Hematopoietic multipotent progenitor cell treated with erythropoietin and hydrocortisone succinate and interleukin-3 and kit ligand, for 8 days (in vitro differentiated cells): ENCODE data around the gene WDR47.
"Not testable (repeated sequence)": the region's sequence is repeated elsewhere in the genome, so short reads cannot be mapped to it uniquely, and the experiment has no call there.

ENCODE experiments used
- DNase-seq: peaks from one replicate; pipeline ENCODE4 v3.0.0-alpha.2; 2015

WDR47 gene

DNA sequence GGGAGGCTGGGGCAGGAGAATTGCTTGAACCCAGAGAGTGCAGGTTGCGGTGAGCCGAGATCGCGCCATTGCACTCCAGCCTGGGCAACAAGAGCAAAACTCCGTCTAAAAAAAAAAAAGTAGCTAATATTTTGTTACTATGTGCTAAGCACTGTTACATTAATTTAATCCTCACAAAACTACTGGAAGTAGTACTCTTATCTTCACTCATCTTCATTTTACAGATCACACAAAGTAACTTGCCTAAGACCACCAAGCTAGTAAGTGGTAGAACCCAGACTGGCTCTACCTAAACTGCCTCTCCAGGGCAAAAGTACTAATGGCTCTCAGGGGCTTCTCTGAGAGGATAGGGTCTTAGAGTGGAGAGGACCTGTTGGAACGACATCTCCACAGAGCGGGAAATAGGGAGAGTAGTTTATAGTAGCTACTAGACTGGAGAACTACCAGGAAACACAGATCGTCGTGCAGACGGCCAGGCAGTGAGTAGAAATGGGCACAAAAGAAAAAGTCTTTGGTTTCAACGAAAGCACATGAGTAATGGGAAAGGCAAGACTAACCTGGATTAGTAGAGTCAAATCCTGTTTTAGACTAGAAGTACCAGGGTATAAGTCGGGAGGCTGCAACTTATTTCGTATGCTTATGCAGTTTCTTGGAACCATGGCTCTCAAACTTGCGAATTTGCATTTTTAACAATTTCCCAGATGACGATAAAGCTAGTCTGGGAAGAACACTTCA is 80.0 kb downstream of the WDR47 start:
- no peak for DNase-seq

DNA sequence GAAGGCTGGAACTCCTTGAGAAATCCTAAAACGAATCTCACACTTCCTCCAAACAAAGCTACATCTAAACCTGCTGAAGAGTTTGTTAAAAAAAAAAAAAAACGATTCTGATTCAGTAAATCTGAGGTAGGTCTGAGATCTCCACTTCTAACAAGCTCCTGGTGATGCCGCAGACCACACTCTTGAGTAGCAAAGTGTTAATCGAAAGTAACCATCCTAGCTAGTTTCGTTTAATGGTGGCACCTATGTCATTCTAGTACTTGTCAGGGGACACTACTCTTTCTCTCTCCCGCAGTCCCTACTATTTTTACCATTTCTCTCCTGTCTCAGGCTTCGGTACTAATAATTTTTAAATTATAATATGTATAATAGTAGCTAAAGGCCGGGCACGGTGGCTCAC is 80.7 kb downstream of the WDR47 start:
- no peak for DNase-seq

DNA sequence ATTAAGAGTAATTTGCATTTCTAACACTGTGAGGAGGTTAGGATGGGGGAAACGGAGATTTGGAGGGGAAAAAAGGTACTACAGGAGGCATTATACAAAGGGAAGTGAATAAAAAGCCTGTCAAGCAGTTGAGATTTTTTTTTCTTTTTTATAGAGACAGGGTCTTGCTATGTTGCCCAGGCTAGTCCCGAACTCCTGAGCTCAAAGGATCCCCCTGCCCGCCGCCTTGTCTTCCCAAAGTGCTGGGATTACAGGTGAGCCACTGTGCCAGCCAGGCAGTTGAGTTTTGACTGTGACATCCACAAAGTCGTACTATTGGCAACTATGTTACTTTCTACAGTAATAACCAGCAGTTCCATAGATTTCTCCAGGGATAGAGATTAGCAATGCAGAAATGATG is 81.2 kb downstream of the WDR47 start:
- DNase-seq = no peak

DNA sequence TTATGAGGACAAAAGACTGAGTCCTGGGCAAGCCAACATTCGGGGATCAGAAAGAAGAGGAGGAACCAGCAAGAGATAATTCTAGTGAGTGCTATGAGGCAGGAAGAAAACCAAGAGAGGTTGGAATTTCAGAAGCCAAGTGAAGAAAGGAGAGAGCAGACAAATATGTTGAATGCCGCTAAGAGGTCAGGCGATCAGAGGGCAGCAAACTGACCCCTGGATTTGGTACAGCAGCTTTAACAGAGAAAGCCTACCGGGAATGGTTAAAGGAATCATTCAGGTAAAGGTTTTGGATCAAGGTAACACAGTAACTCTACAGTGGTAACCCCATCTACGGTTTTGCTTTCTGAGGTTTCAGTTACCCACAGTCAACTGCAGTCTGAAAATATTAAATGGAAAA is 84.0 kb downstream of the WDR47 start:
- DNase-seq = no peak

DNA sequence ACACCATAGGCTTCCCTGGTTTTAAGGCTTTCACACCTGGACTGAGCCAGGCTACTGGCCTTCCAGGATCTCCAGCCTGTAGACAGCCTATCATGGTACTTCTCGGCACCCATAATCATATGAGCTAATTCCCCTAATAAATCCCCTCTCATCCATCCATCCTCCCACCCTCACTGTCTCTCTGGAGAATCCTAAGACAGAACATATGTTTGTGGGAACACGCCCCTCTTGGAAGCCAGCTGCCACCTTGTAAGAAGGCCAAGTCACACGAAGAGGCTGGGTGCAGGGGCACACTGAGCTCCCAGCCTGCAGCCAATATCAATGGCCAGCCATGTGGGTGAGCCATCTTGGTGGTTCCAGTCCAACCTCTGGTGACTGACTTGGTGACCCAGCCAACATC is 86.0 kb downstream of the WDR47 start:
- no peak for DNase-seq

DNA sequence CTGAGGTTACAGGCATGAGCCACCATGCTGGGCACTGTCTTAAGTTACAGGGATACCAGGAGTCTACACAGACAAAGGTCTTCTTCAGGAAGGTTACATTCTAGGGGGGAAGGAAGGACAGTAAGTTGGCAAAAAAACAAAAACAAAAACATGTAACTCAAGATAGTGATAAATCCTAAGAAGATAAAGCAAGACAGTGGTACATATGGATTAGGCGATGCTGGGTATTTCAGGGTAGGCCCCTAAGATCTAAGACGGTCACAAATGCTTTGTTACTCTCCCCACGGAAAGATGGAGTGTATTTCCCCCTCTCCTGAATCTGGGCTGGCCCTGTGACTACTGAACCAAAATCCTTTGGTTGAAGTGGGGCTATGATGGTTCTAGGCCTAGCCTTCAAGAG is 86.8 kb downstream of the WDR47 start:
- no peak for DNase-seq

DNA sequence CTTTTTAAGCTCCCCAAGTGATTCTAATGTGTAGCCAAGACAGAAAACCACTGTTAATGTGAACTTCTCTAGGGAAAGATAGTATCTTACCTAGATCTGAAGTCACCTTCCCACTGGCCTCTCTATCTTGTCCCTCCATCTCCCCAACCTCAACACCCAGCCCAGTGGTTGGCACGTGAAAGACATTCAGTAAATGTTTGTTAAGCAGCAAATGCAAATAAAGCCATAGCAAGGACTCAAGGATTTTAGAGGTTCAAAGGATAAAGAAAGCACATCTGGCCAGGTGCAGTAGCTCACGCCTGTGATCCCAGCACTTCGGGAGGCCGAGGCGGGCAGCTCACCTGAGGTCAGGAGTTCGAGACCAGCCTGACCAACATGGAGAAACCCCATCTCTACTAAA is 88.5 kb downstream of the WDR47 start:
- no peak for DNase-seq

DNA sequence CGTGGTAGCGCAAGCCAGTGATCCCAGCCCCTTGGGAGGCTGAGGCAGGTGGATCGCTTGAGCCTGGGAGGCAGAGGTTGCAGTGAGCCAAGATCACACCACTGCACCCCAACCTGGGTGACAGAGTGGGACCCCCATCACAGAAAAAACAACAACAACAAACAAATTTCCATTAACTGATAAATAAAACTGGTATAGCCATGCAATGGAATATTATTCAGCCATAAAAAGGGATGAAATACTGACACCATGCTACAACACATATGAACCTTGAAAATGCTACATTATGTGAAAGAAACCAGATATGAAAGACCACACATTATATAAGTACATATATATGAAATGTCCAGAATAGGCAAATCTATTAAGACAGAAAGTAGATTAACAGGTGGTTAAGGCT is 90.7 kb downstream of the WDR47 start:
- no peak for DNase-seq

DNA sequence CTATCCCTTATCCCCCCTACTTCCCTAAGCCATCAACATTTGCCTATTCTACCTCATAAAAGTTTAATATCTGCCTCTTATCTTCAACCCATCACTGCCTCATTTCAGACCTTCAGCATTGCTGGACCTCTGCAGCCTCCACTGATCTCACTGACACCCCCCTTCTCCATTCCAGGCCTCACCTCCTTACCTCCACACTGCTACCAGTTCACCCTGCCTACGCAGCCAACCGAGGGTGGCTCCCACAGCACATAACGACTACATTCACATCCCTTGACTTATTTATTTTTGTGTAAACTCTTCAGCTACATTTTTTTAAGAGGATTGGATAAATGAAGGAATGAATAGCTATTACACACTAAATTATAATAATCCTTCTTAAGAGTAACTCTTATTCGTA is 92.9 kb downstream of the WDR47 start:
- no peak for DNase-seq

DNA sequence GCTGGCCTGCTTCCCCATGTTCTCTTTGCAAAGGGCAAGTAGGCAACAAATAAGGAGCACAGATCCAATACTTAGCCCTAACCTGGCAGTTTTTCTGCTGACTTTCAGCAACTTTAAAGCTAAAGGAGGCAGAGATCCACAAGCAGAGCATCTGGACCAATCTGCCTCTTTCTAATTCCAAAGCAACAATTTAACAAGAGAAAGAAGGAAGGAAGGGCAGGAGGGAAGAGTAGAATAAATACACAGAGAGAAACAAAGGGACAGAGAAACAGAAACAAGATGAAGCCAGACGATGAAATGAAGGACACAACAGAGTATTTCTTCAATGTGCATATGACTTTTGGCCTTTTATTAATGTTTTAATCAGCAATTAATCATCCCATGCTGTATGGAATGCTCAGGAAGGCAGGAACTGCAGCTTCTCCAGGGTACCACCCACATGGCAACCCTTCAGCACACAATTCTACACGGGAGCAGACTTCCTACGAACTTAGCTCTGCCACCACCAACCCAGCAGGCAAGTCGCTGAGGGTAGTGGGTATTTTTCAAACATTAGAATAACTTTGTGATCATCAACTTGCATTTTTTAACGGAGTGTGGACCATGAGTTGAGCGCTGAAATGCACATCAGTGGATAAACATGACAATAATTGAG is 93.9 kb downstream of the WDR47 start:
- DNase-seq = no peak

DNA sequence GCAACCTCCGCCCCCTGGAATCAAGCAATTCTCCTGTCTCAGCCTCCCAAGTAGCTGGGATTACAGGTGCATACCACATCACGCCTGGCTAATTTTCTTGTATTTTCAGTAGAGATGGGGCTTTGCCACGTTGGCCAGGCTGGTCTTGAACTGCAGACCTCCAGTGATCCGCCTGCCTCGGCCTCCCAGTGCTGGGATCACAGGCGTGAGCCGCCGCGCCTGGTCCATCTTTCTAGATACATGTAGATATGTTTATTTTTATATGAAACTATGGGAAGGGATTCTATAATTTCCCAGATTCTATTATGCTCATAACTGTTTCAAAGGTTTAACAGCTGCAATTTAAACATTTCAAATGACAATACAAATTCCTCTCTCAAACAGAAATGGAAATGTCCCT is 105.7 kb downstream of the WDR47 start:
- DNase-seq = no peak

DNA sequence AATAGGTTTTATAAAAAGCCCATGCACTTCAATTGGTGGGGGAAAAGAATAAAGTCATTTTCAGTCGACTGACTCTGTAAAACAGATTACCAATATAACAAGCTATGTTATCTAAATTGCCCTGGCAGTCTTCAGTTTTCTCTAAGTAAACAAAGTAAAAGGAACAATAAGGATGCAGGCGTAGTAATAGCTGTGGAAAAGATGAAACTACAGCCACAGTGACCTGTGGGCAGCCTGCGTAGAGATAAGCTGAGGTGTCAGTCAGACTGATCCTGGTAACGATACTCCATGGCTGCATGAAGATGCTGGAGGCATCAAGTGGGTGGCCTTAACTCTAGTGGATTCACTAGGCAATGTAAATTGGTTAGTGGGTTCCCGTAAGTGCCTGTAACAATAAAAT is 108.0 kb downstream of the WDR47 start:
- DNase-seq = no peak

DNA sequence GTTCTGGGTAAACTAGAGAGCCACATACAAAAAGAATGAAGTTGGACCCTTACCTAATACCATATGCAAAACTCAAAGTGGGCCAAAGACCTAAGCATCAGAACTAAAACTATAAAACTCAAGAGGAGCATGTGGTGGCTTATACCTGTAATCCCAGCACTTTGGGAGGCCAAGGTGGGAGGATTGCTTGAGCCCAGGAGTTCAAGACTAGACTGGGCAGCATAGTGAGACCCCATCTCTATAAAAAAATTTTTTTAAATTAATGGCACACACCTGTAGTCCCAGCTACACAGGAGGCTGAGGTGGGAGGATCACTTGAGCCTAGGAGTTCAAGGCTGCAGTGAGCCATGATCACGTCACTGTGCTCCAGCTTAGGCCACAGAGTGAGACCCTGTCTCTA is 114.3 kb downstream of the WDR47 start:
- not testable (repeated sequence) for DNase-seq

DNA sequence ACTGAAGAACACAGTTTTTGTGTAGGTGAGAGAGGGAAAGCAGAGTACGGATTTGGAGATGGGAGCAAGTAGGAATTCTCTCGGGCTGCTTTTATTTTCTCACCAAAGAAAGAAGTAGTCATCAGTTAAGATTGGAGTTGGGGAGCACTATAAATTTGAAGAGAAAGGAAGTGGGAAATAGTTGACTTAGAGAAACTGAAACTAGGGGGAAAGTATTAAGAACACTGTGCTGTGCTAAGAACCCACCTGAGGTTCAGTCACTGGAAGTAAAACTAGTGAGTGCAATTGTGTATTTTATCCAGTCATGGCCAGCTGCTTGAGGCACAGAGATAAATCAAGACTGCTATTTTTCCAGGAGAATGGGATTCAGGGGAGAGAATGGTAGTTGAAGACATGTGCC is 116.0 kb downstream of the WDR47 start:
- DNase-seq = no peak
